Ovary (tissue), 3 donors: ENCODE measurements around the gene TRIP6.

Experiments used
- CTCF ChIP-seq, 3 donors: fragments of 450-650 bp in 2 of 3; fragments of 200-600 bp in 1 of 3; IDR thresholded peaks; one replicate each; pipeline versions ENCODE4 v1.5.1 to v1.8.0; 2016 to 2022; ENCODE audit warnings: antibody characterized with exemption in 3 of 3, mild to moderate bottlenecking in 1 of 3
- EP300 ChIP-seq: sonication (generic); formaldehyde crosslinking; IDR thresholded peaks from one replicate; pipeline ENCODE4 v1.6.1; 2017; ENCODE audit warnings: antibody characterized with exemption
- POLR2A ChIP-seq: fragments of 450-650 bp; IDR thresholded peaks from one replicate; pipeline ENCODE4 v1.6.1; 2017; ENCODE audit warnings: antibody characterized with exemption, mild to moderate bottlenecking, moderate library complexity
- donor health status: DM: no; HTN: no; CAD: no.

GRCh38 chr7:100886936-100887515 lies 19.8 kb downstream of the TRIP6 start:
- TF ChIP-seq CTCF (IDR thresholded peaks at IDR 0.05) (no peak), EP300 (no peak), POLR2A (no peak)
